ENCODE data around the gene NDUFAF2.

NDUFAF2 gene

GRCh38 chr5:60993425-60993824, 48.4 kb downstream of the NDUFAF2 start:
- Histone ChIP-seq H3K36me3 (ENCODE audit: control insufficient read depth in 1 of 2, insufficient read depth in 2 of 2, low read length in 2 of 2) (no peaks in the 10 kb centered on the region), H3K4me3 (ENCODE audit: low read depth in 1 of 2, low read length in 2 of 2) (no peak overlapping the region), H3K27ac (ENCODE audit: low read length) (no peak overlapping the region), H3K4me1 (ENCODE audit: control insufficient read depth in 1 of 2, insufficient read depth in 2 of 2, low read length in 2 of 2) (no peaks in the 10 kb centered on the region), H3K27me3 (ENCODE audit: low read depth, low read length) (no peaks in the 10 kb centered on the region), H3K9me3 (ENCODE audit: control insufficient read depth in 1 of 2, low read length in 2 of 2) (peaks cover 0 to 5% of the 10 kb centered on the region in 2 donors)

- Histone ChIP-seq H3K4me3 (ENCODE audit: low read depth in 1 of 2, low read length in 2 of 2) (no peak overlapping the region), H3K4me1 (ENCODE audit: control insufficient read depth in 1 of 2, insufficient read depth in 2 of 2, low read length in 2 of 2) (no peaks in the 10 kb centered on the region), H3K27me3 (ENCODE audit: low read depth, low read length) (no peaks in the 10 kb centered on the region), H3K36me3 (ENCODE audit: control insufficient read depth in 1 of 2, insufficient read depth in 2 of 2, low read length in 2 of 2) (no peaks in the 10 kb centered on the region), H3K9me3 (ENCODE audit: control insufficient read depth in 1 of 2, low read length in 2 of 2) (peaks cover 0 to 5% of the 10 kb centered on the region in 2 donors), H3K27ac (ENCODE audit: low read length) (no peak overlapping the region)
Measured at GRCh38 chr5:60993875-60994571, 49.0 kb downstream of the NDUFAF2 start.

GRCh38 chr5:60996368-60996767, 51.4 kb downstream of the NDUFAF2 start:
- no peak overlapping the region for H3K27ac ChIP-seq (ENCODE audit: low read length)
- H3K4me1 ChIP-seq (ENCODE audit: control insufficient read depth in 1 of 2, insufficient read depth in 2 of 2, low read length in 2 of 2), result no peaks in the 10 kb centered on the region
- H3K27me3 ChIP-seq (ENCODE audit: low read depth, low read length), result no peaks in the 10 kb centered on the region
- H3K4me3 ChIP-seq (ENCODE audit: low read depth in 1 of 2, low read length in 2 of 2), result no peak overlapping the region
- no peaks in the 10 kb centered on the region for H3K9me3 ChIP-seq (ENCODE audit: control insufficient read depth in 1 of 2, low read length in 2 of 2)
- no peaks in the 10 kb centered on the region for H3K36me3 ChIP-seq (ENCODE audit: control insufficient read depth in 1 of 2, insufficient read depth in 2 of 2, low read length in 2 of 2)

- no peaks in the 10 kb centered on the region for H3K36me3 ChIP-seq (ENCODE audit: control insufficient read depth in 1 of 2, insufficient read depth in 2 of 2, low read length in 2 of 2)
- H3K27me3 ChIP-seq (ENCODE audit: low read depth, low read length), result no peaks in the 10 kb centered on the region
- H3K4me3 ChIP-seq (ENCODE audit: low read depth in 1 of 2, low read length in 2 of 2), result no peak overlapping the region
- H3K27ac ChIP-seq (ENCODE audit: low read length), result no peak overlapping the region
- no peaks in the 10 kb centered on the region for H3K9me3 ChIP-seq (ENCODE audit: control insufficient read depth in 1 of 2, low read length in 2 of 2)
- peaks cover 0 to 2% of the 10 kb centered on the region in 2 donors for H3K4me1 ChIP-seq (ENCODE audit: control insufficient read depth in 1 of 2, insufficient read depth in 2 of 2, low read length in 2 of 2)
Measured at GRCh38 chr5:60997721-60998120, 52.7 kb downstream of the NDUFAF2 start.

GRCh38 chr5:61000887-61001286, 55.9 kb downstream of the NDUFAF2 start:
- Histone ChIP-seq H3K27me3 (ENCODE audit: low read depth, low read length) (no peaks in the 10 kb centered on the region), H3K4me3 (ENCODE audit: low read depth in 1 of 2, low read length in 2 of 2) (no peak overlapping the region), H3K36me3 (ENCODE audit: control insufficient read depth in 1 of 2, insufficient read depth in 2 of 2, low read length in 2 of 2) (no peaks in the 10 kb centered on the region), H3K27ac (ENCODE audit: low read length) (no peak overlapping the region), H3K4me1 (ENCODE audit: control insufficient read depth in 1 of 2, insufficient read depth in 2 of 2, low read length in 2 of 2) (peaks cover 0 to 5% of the 10 kb centered on the region in 2 donors), H3K9me3 (ENCODE audit: control insufficient read depth in 1 of 2, low read length in 2 of 2) (no peaks in the 10 kb centered on the region)

GRCh38 chr5:61001647-61002046, 56.6 kb downstream of the NDUFAF2 start:
- no peaks in the 10 kb centered on the region for H3K27me3 ChIP-seq (ENCODE audit: low read depth, low read length)

GRCh38 chr5:61002611-61003355, 57.8 kb downstream of the NDUFAF2 start:
- no peaks in the 10 kb centered on the region for H3K36me3 ChIP-seq (ENCODE audit: control insufficient read depth in 1 of 2, insufficient read depth in 2 of 2, low read length in 2 of 2)
- H3K4me1 ChIP-seq (ENCODE audit: control insufficient read depth in 1 of 2, insufficient read depth in 2 of 2, low read length in 2 of 2), result peaks cover 0 to 5% of the 10 kb centered on the region in 2 donors
- H3K27me3 ChIP-seq (ENCODE audit: low read depth, low read length), result no peaks in the 10 kb centered on the region
- H3K4me3 ChIP-seq (ENCODE audit: low read depth in 1 of 2, low read length in 2 of 2), result no peak overlapping the region
- no peak overlapping the region for H3K27ac ChIP-seq (ENCODE audit: low read length)
- H3K9me3 ChIP-seq (ENCODE audit: control insufficient read depth in 1 of 2, low read length in 2 of 2), result no peaks in the 10 kb centered on the region

More at GRCh38 chr5:61001647-61002046, 56.6 kb downstream of the NDUFAF2 start:
- no peak overlapping the region for H3K27ac ChIP-seq (ENCODE audit: low read length)
- no peaks in the 10 kb centered on the region for H3K9me3 ChIP-seq (ENCODE audit: control insufficient read depth in 1 of 2, low read length in 2 of 2)
- no peaks in the 10 kb centered on the region for H3K36me3 ChIP-seq (ENCODE audit: control insufficient read depth in 1 of 2, insufficient read depth in 2 of 2, low read length in 2 of 2)
- no peak overlapping the region for H3K4me3 ChIP-seq (ENCODE audit: low read depth in 1 of 2, low read length in 2 of 2)
- peaks cover 0 to 5% of the 10 kb centered on the region in 2 donors for H3K4me1 ChIP-seq (ENCODE audit: control insufficient read depth in 1 of 2, insufficient read depth in 2 of 2, low read length in 2 of 2)

- no peak overlapping the region for H3K27ac ChIP-seq (ENCODE audit: low read length)
- H3K9me3 ChIP-seq (ENCODE audit: control insufficient read depth in 1 of 2, low read length in 2 of 2), result no peaks in the 10 kb centered on the region
- peaks cover 0 to 5% of the 10 kb centered on the region in 2 donors for H3K4me1 ChIP-seq (ENCODE audit: control insufficient read depth in 1 of 2, insufficient read depth in 2 of 2, low read length in 2 of 2)
- H3K27me3 ChIP-seq (ENCODE audit: low read depth, low read length), result no peaks in the 10 kb centered on the region
- H3K4me3 ChIP-seq (ENCODE audit: low read depth in 1 of 2, low read length in 2 of 2), result no peak overlapping the region
- no peaks in the 10 kb centered on the region for H3K36me3 ChIP-seq (ENCODE audit: control insufficient read depth in 1 of 2, insufficient read depth in 2 of 2, low read length in 2 of 2)
Measured at GRCh38 chr5:61004448-61004847, 59.4 kb downstream of the NDUFAF2 start.

GRCh38 chr5:61009907-61010306, 64.9 kb downstream of the NDUFAF2 start:
- no peaks in the 10 kb centered on the region for H3K9me3 ChIP-seq (ENCODE audit: control insufficient read depth in 1 of 2, low read length in 2 of 2)
- no peaks in the 10 kb centered on the region for H3K4me1 ChIP-seq (ENCODE audit: control insufficient read depth in 1 of 2, insufficient read depth in 2 of 2, low read length in 2 of 2)
- H3K27me3 ChIP-seq (ENCODE audit: low read depth, low read length), result no peaks in the 10 kb centered on the region
- H3K27ac ChIP-seq (ENCODE audit: low read length), result no peak overlapping the region
- no peaks in the 10 kb centered on the region for H3K36me3 ChIP-seq (ENCODE audit: control insufficient read depth in 1 of 2, insufficient read depth in 2 of 2, low read length in 2 of 2)
- H3K4me3 ChIP-seq (ENCODE audit: low read depth in 1 of 2, low read length in 2 of 2), result no peak overlapping the region

GRCh38 chr5:61010467-61011454, 65.8 kb downstream of the NDUFAF2 start:
- no peaks in the 10 kb centered on the region for H3K36me3 ChIP-seq (ENCODE audit: control insufficient read depth in 1 of 2, insufficient read depth in 2 of 2, low read length in 2 of 2)
- H3K4me3 ChIP-seq (ENCODE audit: low read depth in 1 of 2, low read length in 2 of 2), result no peak overlapping the region
- H3K4me1 ChIP-seq (ENCODE audit: control insufficient read depth in 1 of 2, insufficient read depth in 2 of 2, low read length in 2 of 2), result no peaks in the 10 kb centered on the region
- H3K27me3 ChIP-seq (ENCODE audit: low read depth, low read length), result no peaks in the 10 kb centered on the region
- no peak overlapping the region for H3K27ac ChIP-seq (ENCODE audit: low read length)
- no peaks in the 10 kb centered on the region for H3K9me3 ChIP-seq (ENCODE audit: control insufficient read depth in 1 of 2, low read length in 2 of 2)

GRCh38 chr5:61018062-61018461, 73.1 kb downstream of the NDUFAF2 start:
- H3K27ac ChIP-seq (ENCODE audit: low read length), result no peak overlapping the region
- H3K27me3 ChIP-seq (ENCODE audit: low read depth, low read length), result no peaks in the 10 kb centered on the region
- no peaks in the 10 kb centered on the region for H3K4me1 ChIP-seq (ENCODE audit: control insufficient read depth in 1 of 2, insufficient read depth in 2 of 2, low read length in 2 of 2)
- H3K36me3 ChIP-seq (ENCODE audit: control insufficient read depth in 1 of 2, insufficient read depth in 2 of 2, low read length in 2 of 2), result no peaks in the 10 kb centered on the region
- no peak overlapping the region for H3K4me3 ChIP-seq (ENCODE audit: low read depth in 1 of 2, low read length in 2 of 2)
- H3K9me3 ChIP-seq (ENCODE audit: control insufficient read depth in 1 of 2, low read length in 2 of 2), result no peaks in the 10 kb centered on the region
